GM18951 (cell line): ENCODE measurements around the gene STRADA.

ENCODE experiments used
- POLR2A ChIP-seq: IDR thresholded peaks from 4 replicates; pipeline ENCODE4 v1.6.1; 2011; ENCODE audit warnings: mild to moderate bottlenecking; ENCODE audit not compliant: insufficient read length, insufficient read depth; ENCODE audit errors: extremely low read depth
- in situ Hi-C: fragments of 300-500 bp; cut with MboI; formaldehyde crosslinking; loops from one replicate; pipeline ENCODE4 v1.12.0; 2022; ENCODE audit warnings: low sequenced_read_pairs, mixed read lengths, inconsistent platforms; ENCODE audit not compliant: unreplicated experiment

STRADA gene

GRCh38 chr17:63676584-63676983 lies 65.0 kb downstream of the STRADA start:
- in situ Hi-C loops, result no loop called here

DNA sequence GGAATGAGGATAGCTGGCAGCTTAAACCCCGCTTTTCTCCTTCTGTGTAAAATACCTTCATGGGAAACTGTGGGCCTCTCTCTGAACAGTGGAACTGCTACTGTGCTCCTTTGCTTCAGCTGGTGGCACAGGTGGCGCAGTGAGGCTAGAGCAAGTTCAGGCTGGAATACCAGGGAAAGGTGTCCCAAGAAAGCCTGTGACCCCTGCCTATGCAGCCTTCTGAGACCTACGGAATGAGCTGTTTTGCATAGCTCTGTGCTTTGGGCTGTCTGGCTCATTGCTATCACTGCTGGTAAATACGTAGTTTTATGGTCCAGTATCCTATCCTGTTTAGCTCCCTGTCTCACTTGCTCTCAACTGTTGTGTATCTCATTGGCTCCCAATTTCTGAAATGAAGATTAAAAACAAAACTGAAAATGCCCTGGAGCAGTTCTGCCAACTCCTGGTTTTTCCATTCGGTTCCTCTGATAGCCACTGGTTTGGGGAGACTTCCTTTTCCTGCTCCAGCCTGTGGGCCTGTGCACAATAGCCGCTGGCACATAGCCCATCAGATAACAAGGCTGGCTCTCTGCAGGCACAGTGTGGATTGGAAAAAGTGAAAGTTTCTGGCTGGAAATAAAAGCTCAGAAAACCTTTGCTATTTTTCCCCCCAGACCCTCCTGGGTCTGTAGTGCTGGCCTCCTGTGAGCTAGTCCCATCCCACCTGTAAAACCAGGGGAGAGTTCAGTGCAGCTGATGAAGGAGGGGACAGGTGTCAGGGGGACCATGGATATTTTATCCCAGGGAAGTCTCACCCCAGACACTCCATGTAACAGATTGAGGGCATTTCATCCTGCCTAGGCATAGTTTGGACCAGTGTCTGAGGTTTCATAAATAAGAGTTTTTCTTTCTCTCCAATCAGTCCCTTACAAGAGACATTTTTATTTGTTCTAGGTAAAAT lies 65.7 kb downstream of the STRADA start:
- TF ChIP-seq POLR2A, result no peak
- in situ Hi-C loops, result no loop called here

More at GRCh38 chr17:63676584-63676983, 65.0 kb downstream of the STRADA start:
- TF ChIP-seq POLR2A, result no peak

DNA sequence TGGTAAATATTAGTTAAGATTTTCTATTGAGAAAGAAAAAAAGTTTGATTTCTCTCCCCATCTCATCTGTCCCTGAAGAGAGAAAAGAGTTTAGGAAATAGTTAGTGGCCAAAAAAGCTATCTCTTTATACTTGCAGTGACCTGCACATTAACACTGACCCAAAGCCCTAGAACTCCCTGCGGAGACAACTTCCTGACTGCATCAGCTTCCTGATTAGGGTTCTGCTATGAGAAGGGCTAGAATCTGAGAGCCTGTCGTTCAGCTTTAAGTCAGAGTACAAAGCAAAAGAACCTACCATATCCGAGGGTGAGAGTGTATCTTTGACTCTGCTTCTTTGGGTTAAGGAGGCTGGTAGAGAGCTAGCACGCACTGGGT lies 66.4 kb downstream of the STRADA start:
- TF ChIP-seq POLR2A, result no peak
- in situ Hi-C loops, result no loop called here

DNA sequence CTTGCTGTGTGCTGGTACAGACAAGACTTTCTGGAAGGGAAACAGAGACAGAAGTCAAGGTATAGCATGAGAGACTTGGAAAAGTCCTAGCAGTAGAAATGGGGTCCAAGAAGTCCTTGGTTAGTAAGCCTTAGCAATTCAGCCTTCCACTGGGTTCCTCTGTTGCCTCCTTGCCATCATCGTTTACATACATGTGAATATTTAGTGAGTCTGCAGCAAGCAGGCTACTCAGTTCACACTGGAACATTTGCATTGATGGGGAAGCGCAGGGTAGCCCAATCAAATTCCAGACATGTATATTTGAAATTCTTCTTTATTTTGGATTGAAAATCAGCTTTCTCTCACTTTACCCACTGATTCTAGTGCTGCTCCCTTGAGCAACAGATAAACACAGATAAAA lies 68.7 kb downstream of the STRADA start:
- no peak for TF ChIP-seq POLR2A
- in situ Hi-C loops, result no loop called here

DNA sequence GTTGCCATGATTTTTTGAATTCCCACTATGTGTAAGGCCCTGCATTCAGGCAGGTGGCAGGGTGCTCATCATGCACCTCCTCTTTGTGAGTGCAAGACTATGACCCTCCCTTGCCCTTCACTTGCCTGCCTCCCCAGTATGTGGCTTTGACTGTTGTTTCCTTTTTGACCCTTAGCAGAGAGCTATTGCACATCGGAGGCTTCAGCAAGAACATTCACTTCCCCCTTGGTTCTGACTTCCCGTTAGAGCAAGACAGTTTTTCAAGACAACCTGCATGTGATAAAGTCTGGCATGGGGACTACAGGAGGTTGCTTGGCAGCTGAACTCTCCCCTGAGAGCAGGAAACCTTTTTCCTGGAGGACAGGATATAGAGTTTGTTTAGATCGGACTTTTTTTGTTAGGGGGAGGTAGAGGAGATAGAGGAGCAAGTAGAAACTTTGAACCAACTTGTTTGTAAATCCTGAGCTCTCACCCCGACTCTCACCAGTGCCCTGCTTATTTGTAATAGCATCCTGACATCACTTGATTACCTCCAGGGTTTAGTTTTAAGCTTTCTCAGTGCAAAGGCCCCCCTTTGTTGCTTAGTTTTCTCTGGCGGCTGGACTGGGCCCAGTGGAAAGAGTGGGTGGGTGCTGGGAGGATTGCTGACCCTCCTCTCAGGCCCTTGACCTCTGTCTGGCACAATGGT lies 75.9 kb downstream of the STRADA start:
- in situ Hi-C loops, result no loop called here
- TF ChIP-seq POLR2A, result no peak

GRCh38 chr17:63659850-63660249 lies 81.7 kb downstream of the STRADA start:
- TF ChIP-seq POLR2A, result no peak
- in situ Hi-C loops, result no loop called here

GRCh38 chr17:63658366-63658765 lies 83.2 kb downstream of the STRADA start:
- TF ChIP-seq POLR2A, result no peak
- in situ Hi-C loops, result no loop called here

DNA sequence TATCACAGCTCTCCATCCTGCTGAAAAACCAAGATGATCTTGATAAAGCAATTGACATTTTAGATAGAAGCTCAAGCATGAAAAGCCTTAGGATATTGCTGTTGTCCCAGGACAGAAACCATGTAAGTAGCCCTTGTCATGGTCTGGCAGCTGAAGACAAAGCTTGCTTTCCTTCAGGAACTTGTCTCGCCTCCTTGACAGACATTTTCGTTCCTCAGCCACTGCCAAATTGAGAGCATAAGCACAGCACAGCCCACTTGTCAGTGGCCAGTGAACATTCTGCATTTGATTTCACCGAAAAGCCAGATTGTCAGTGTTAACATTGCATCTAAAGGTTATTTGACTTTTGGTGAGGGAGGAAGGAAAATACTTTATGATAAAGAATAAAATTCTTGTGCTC lies 83.8 kb downstream of the STRADA start:
- TF ChIP-seq POLR2A, result no peak
- in situ Hi-C loops, result no loop called here

GRCh38 chr17:63653050-63653449 lies 88.5 kb downstream of the STRADA start:
- TF ChIP-seq POLR2A, result no peak
- in situ Hi-C loops, result no loop called here
